HG03135 (cell line): Measurements from ENCODE around the gene TTBK1.

Experiments
- ATAC-seq: cut with Tn5 transposase; IDR thresholded peaks from one replicate; pipeline ENCODE4 v1.9.1; 2021; ENCODE audit warnings: mild to moderate bottlenecking, moderate library complexity; ENCODE audit not compliant: unreplicated experiment

Gene TTBK1

GRCh38 chr6:43285832-43286231 is 42.6 kb downstream of the TTBK1 start:
- no peak for ATAC-seq

- no peak for ATAC-seq
Observed at GRCh38 chr6:43286456-43286979, 43.2 kb downstream of the TTBK1 start.

GRCh38 chr6:43286980-43287716 is 43.9 kb downstream of the TTBK1 start:
- no peak for ATAC-seq

- ATAC-seq: no peak
Observed at GRCh38 chr6:43287717-43288679, 44.7 kb downstream of the TTBK1 start.

GRCh38 chr6:43290339-43290904 is 47.1 kb downstream of the TTBK1 start:
- no peak for ATAC-seq

- ATAC-seq: no peak
Observed at GRCh38 chr6:43290905-43291355, 47.6 kb downstream of the TTBK1 start.

- ATAC-seq: no peak
Observed at GRCh38 chr6:43291708-43292107, 48.4 kb downstream of the TTBK1 start.

GRCh38 chr6:43292341-43292740 is 49.1 kb downstream of the TTBK1 start:
- no peak for ATAC-seq

- no peak for ATAC-seq
Observed at GRCh38 chr6:43292763-43293318, 49.6 kb downstream of the TTBK1 start.

GRCh38 chr6:43293698-43294097 is 50.4 kb downstream of the TTBK1 start:
- no peak for ATAC-seq

- ATAC-seq: no peak
Observed at GRCh38 chr6:43294536-43294935, 51.3 kb downstream of the TTBK1 start.

- ATAC-seq: no peak
Observed at GRCh38 chr6:43295456-43295855, 52.2 kb downstream of the TTBK1 start.

- no peak for ATAC-seq
Observed at GRCh38 chr6:43296780-43297497, 53.7 kb downstream of the TTBK1 start.

- ATAC-seq: no peak
Observed at GRCh38 chr6:43297644-43298564, 54.6 kb downstream of the TTBK1 start, which contains the start of gene SLC22A7. Gene SLC22A7 (plus strand): TSS chr6:43298260. CDS start chr6:43298359, 99 bp downstream.

- no peak for ATAC-seq
Observed at GRCh38 chr6:43298565-43299337, 55.5 kb downstream of the TTBK1 start.

GRCh38 chr6:43299338-43300293 is 56.3 kb downstream of the TTBK1 start:
- ATAC-seq: no peak
